Subcutaneous adipose tissue (tissue), 4 donors: ENCODE data around the gene PLPP4. TPM values are rescaled to one million over a fixed set of nuclear protein-coding genes. Genes with fewer than 3 reads are reported as not detected.

Experiments
- CTCF ChIP-seq: fragments of 450-650 bp; IDR thresholded peaks from one replicate; pipeline ENCODE4 v1.5.1; 2016; ENCODE audit warnings: low read depth, mild to moderate bottlenecking, control low read depth, antibody characterized with exemption, moderate library complexity
- total RNA-seq, 4 donors: library from RNA; depleted of rRNA; stranded (reverse); fragments of >200 nt; gene quantifications; one replicate each; pipeline ENCODE4 v1.1.0, GENCODE V29; 2016

The PLPP4 gene
- total RNA-seq, 4 donors from 2014 or later = 2.5 TPM; not detected in 3

GRCh38 chr10:120477743-120478141 lies 20.7 kb downstream of the PLPP4 start:
- TF ChIP-seq CTCF = no peak

DNA sequence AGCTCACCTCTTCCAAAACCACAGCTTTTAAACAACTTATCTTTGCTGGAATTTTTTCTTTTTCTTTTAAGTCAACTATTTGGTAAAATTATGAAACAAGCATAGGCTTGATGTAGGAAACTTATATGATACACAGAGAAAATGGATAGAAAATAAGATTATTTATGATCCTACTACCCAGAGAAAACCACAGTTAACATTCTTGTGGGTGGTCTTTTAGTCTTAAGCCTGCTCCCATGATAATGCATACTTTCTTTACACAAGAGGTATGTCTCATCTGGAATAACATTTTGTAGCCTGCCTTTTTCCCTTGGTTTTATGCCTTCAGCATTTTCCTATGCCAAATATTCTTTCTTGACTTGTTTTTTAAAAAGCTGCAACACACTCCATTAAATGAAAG lies 21.4 kb downstream of the PLPP4 start:
- no peak for TF ChIP-seq CTCF

GRCh38 chr10:120479506-120479905 lies 22.5 kb downstream of the PLPP4 start:
- no peak for TF ChIP-seq CTCF

DNA sequence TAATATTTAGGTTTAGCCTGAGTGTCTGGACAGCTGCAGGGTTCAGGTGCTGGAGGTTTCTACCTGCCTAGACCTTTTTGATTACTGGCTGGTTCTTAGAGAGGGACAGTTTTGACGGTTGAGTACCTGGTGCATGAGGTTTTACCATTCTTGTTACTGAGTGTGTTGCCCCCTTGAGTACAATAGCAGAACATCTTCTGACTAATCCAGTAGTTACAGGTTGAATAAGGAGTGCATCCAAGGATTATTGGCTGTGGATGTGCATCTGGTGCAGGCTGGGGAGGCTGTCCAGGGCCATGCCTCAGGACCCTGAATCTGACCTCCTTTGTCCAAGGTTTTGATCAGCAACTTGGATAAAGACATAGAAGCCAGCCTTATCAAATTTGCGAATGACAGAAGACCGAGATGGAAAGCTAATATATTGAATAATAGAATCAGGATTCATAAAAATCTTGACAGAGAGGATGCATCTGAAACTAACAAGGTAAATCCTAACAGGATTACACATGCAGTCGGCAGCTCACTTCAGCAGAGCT lies 23.1 kb downstream of the PLPP4 start:
- TF ChIP-seq CTCF = no peak

GRCh38 chr10:120480848-120481247 lies 23.8 kb downstream of the PLPP4 start:
- TF ChIP-seq CTCF = no peak

- TF ChIP-seq CTCF = no peak
These were observed 26.0 kb downstream of the PLPP4 start for GRCh38 chr10:120483006-120483405.

DNA sequence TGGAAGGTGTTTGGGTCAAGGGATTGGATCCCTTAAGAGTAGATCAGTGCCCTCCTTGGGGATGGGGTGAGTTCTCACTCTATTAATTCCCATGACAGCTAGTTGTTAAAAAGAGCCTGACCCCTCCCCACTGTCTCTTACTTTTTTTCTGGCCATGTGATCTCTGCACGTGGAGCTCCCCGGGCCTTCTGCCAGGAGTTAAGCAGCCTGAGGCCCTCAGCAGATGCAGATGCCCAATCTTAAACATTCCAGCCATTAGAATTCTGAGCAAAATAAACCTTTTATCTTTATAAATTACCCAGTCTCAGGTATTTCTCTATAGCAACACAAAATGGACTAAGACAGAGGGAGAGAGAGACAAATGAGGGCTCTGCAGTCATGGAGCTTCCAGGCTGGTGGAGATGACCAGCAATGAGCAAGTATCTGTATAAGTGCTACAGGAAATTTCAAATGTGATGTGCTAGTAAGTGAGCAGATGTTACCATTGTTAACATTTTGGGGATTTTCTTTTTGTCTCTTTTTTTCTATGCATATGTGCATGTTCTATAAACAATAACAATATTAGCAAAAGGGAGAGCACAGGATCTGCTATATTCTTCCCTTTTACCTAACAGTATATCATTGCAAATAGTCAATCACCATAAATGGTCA lies 26.7 kb downstream of the PLPP4 start:
- no peak for TF ChIP-seq CTCF
